Breast epithelium (tissue), 3 donors: ENCODE results near the gene CEP290.

Experiments used
- CTCF ChIP-seq, 3 donors: fragments of 450-650 bp; IDR thresholded peaks; one replicate each; pipeline ENCODE4 v1.5.1; 2016 to 2017; ENCODE audit warnings: antibody characterized with exemption in 3 of 3, mild to moderate bottlenecking in 3 of 3, moderate library complexity in 3 of 3
- POLR2A ChIP-seq: fragments of 450-650 bp; IDR thresholded peaks from one replicate; pipeline ENCODE4 v1.6.1; 2016; ENCODE audit warnings: antibody characterized with exemption, mild to moderate bottlenecking, moderate library complexity
- POLR2AphosphoS5 ChIP-seq, 3 donors: sonication (generic); formaldehyde crosslinking; IDR thresholded peaks; one replicate each; pipeline ENCODE4 v1.6.1; 2017; ENCODE audit warnings: antibody characterized with exemption in 3 of 3

- TF ChIP-seq CTCF (IDR thresholded peaks at IDR 0.05) (no peak), POLR2A (no peak), POLR2AphosphoS5 (IDR thresholded peaks at IDR 0.05) (no peak)
Measured at GRCh38 chr12:88185279-88185678, 43.4 kb upstream of the CEP290 start.
